SK-N-SH treated with all-trans-retinoic acid at 6 μM for 48 hours (cell line): ENCODE measurements around the gene RAD9B.

Experiments used
- ARNTL ChIP-seq: fragments of 450-650 bp; formaldehyde crosslinking; IDR thresholded peaks from 2 replicates; pipeline ENCODE4 v1.5.0; 2020; ENCODE audit warnings: low read depth, mild to moderate bottlenecking, moderate library complexity, borderline replicate concordance
- OSR1 ChIP-seq: fragments of 250-450 bp; sonication (Bioruptor Pico); IDR thresholded peaks from 2 replicates; pipeline ENCODE4 v1.8.0; 2022; ENCODE audit warnings: moderate library complexity, mild to moderate bottlenecking, inconsistent platforms
- PATZ1 ChIP-seq: fragments of 250-450 bp; sonication (Bioruptor Pico); IDR thresholded peaks from 2 replicates; pipeline ENCODE4 v1.8.0; 2020; ENCODE audit warnings: mild to moderate bottlenecking, moderate library complexity, borderline replicate concordance
- PPARA ChIP-seq: fragments of 250-450 bp; sonication (Bioruptor Pico); IDR thresholded peaks from 2 replicates; pipeline ENCODE4 v1.5.0; 2020; ENCODE audit warnings: mild to moderate bottlenecking, borderline replicate concordance
- ZFP30 ChIP-seq: fragments of 450-650 bp; formaldehyde crosslinking; IDR thresholded peaks from 2 replicates; pipeline ENCODE4 v1.5.0; 2022; ENCODE audit warnings: mild to moderate bottlenecking, moderate library complexity

GRCh38 chr12:110532644-110533043 lies 30.5 kb downstream of the RAD9B start:
- TF ChIP-seq ZFP30 (CRISPR knock-in tag) (no peak), ARNTL (CRISPR knock-in tag) (no peak), PATZ1 (CRISPR knock-in tag) (no peak), OSR1 (CRISPR knock-in tag) (no peak), PPARA (CRISPR knock-in tag) (no peak)
